Neutrophil (primary cell): ENCODE results near the gene TTC7B.

ENCODE experiments used
- H3K27ac ChIP-seq: fragments of 200-600 bp; sonication (generic); 2 replicates; pipeline ENCODE4 v1.5.1; 2016; ENCODE audit warnings: mild to moderate bottlenecking, moderate library complexity
- H3K27me3 ChIP-seq: fragments of 200-600 bp; sonication (generic); 2 replicates; pipeline ENCODE4 v1.6.0; 2016; ENCODE audit warnings: mild to moderate bottlenecking
- H3K36me3 ChIP-seq: fragments of 200-600 bp; sonication (generic); 2 replicates; pipeline ENCODE4 v1.5.1; 2017
- H3K4me1 ChIP-seq, 2 experiments: fragments of 200-600 bp in 1 of 2; sonication (generic) in 1 of 2; 1 replicate in 1 of 2; 2 replicates in 1 of 2; pipeline versions ENCODE4 v1.5.1 to v1.6.1; 2013 to 2016; ENCODE audit warnings: low read depth in 1 of 2, low read length in 1 of 2, mild to moderate bottlenecking in 1 of 2, moderate library complexity in 1 of 2; ENCODE audit not compliant: control insufficient read depth in 1 of 2, insufficient read depth in 1 of 2
- H3K4me3 ChIP-seq, 2 experiments: fragments of 200-600 bp in 1 of 2; sonication (generic) in 1 of 2; 1 replicate in 1 of 2; 2 replicates in 1 of 2; pipeline ENCODE4 v1.5.1; 2013 to 2016; ENCODE audit warnings: low read depth in 1 of 2, low read length in 1 of 2, mild to moderate bottlenecking in 1 of 2, moderate library complexity in 1 of 2
- H3K9me3 ChIP-seq: fragments of 200-600 bp; sonication (generic); 2 replicates; pipeline ENCODE4 v1.5.1; 2016
- TF ChIP-seq, protein P1 (sequence below): fragments of 200-600 bp; sonication (generic); IDR thresholded peaks from 2 replicates; pipeline ENCODE4 v1.5.1; 2016; ENCODE audit warnings: antibody characterized with exemption

Gene TTC7B

GRCh38 chr14:90495357-90496276 lies 320.6 kb downstream of the TTC7B start:
- TF ChIP-seq, protein P1, sequence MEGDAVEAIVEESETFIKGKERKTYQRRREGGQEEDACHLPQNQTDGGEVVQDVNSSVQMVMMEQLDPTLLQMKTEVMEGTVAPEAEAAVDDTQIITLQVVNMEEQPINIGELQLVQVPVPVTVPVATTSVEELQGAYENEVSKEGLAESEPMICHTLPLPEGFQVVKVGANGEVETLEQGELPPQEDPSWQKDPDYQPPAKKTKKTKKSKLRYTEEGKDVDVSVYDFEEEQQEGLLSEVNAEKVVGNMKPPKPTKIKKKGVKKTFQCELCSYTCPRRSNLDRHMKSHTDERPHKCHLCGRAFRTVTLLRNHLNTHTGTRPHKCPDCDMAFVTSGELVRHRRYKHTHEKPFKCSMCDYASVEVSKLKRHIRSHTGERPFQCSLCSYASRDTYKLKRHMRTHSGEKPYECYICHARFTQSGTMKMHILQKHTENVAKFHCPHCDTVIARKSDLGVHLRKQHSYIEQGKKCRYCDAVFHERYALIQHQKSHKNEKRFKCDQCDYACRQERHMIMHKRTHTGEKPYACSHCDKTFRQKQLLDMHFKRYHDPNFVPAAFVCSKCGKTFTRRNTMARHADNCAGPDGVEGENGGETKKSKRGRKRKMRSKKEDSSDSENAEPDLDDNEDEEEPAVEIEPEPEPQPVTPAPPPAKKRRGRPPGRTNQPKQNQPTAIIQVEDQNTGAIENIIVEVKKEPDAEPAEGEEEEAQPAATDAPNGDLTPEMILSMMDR: no peak
- H3K27ac ChIP-seq: no peak overlapping the region
- peaks cover 9% of the 10 kb centered on the region for H3K27me3 ChIP-seq
- H3K4me3 ChIP-seq: no peak overlapping the region
- no peaks in the 10 kb centered on the region for H3K4me1 ChIP-seq
- H3K36me3 ChIP-seq: no peaks in the 10 kb centered on the region
- no peaks in the 10 kb centered on the region for H3K9me3 ChIP-seq

GRCh38 chr14:90491911-90492531 lies 324.2 kb downstream of the TTC7B start:
- Histone ChIP-seq H3K27me3 (no peaks in the 10 kb centered on the region), H3K36me3 (no peaks in the 10 kb centered on the region), H3K4me3 (no peak overlapping the region), H3K4me1 (no peaks in the 10 kb centered on the region), H3K9me3 (no peaks in the 10 kb centered on the region), H3K27ac (no peak overlapping the region)
- TF ChIP-seq, protein P1: no peak

GRCh38 chr14:90491221-90491885 lies 324.9 kb downstream of the TTC7B start:
- Histone ChIP-seq H3K4me1 (no peaks in the 10 kb centered on the region), H3K27ac (no peak overlapping the region), H3K27me3 (no peaks in the 10 kb centered on the region), H3K36me3 (no peaks in the 10 kb centered on the region), H3K9me3 (no peaks in the 10 kb centered on the region), H3K4me3 (no peak overlapping the region)
- TF ChIP-seq, protein P1: no peak

- no peak overlapping the region for H3K4me3 ChIP-seq
- H3K27ac ChIP-seq: no peak overlapping the region
- H3K27me3 ChIP-seq: no peaks in the 10 kb centered on the region
- no peaks in the 10 kb centered on the region for H3K9me3 ChIP-seq
- TF ChIP-seq, protein P1: no peak
- no peaks in the 10 kb centered on the region for H3K4me1 ChIP-seq
- no peaks in the 10 kb centered on the region for H3K36me3 ChIP-seq
Observed at GRCh38 chr14:90490720-90491050, 325.5 kb downstream of the TTC7B start.

GRCh38 chr14:90489916-90490719 lies 326.1 kb downstream of the TTC7B start:
- Histone ChIP-seq H3K9me3 (no peaks in the 10 kb centered on the region), H3K4me3 (no peak overlapping the region), H3K27ac (no peak overlapping the region), H3K4me1 (no peaks in the 10 kb centered on the region), H3K36me3 (no peaks in the 10 kb centered on the region), H3K27me3 (no peaks in the 10 kb centered on the region)
- TF ChIP-seq, protein P1: no peak
